Lower leg skin (tissue), 4 donors: ENCODE results near the gene HSD17B10. TPM values are rescaled to one million over a fixed set of nuclear protein-coding genes. Genes with fewer than 3 reads are reported as not detected.
"Not testable (repeated sequence)": the region's sequence is repeated elsewhere in the genome, so short reads cannot be mapped to it uniquely, and the experiment has no call there.

ENCODE experiments used
- DNase-seq, 2 donors: peaks; one replicate each; pipeline ENCODE4 v3.0.0-alpha.2; 2019; ENCODE audit warnings: low spot score in 2 of 2
- H3K4me3 ChIP-seq: fragments of 200-600 bp; sonication (generic); 2 replicates; pipeline ENCODE4 v1.5.1; 2017; ENCODE audit warnings: mild to moderate bottlenecking, low read depth; ENCODE audit not compliant: poor library complexity, severe bottlenecking
- CTCF ChIP-seq, 3 donors: fragments of 450-650 bp; IDR thresholded peaks; one replicate each; pipeline ENCODE4 v1.5.1; 2016; ENCODE audit warnings: antibody characterized with exemption in 3 of 3, mild to moderate bottlenecking in 3 of 3, moderate library complexity in 2 of 3
- POLR2A ChIP-seq, 2 donors: fragments of 450-650 bp; IDR thresholded peaks; one replicate each; pipeline ENCODE4 v1.6.1; 2016 to 2017; ENCODE audit warnings: antibody characterized with exemption in 2 of 2, mild to moderate bottlenecking in 1 of 2, moderate library complexity in 1 of 2
- WGBS, 2 donors: methylation state at CpG; one replicate each; pipeline ENCODE4 v1.1.5; 2018; 5-methylcytosine and 5-hydroxymethylcytosine counted together
- intact Hi-C: fragments of 100-400 bp; cut with DNase I; formaldehyde crosslinking; loops from one replicate; pipeline ENCODE4 v1.15.0; 2023; ENCODE audit warnings: low total_unique reads
- total RNA-seq, 4 donors: library from RNA; depleted of rRNA; stranded (reverse); fragments of >200 nt; gene quantifications; one replicate each; pipeline ENCODE4 v1.1.0, GENCODE V29; 2016

HSD17B10 gene
- total RNA-seq, 4 donors from 2014 or later, result 61.2 to 109 (median 83.3) TPM

GRCh38 chrX:53421772-53422085, 12.4 kb downstream of the HSD17B10 start:
- H3K4me3 ChIP-seq, result peak overlapping the region; percentile 43
- no peak for TF ChIP-seq CTCF (IDR thresholded peaks at IDR 0.05)
- no peak for TF ChIP-seq POLR2A (IDR thresholded peaks at IDR 0.05)
- DNase-seq, result no peak
- WGBS, 2 donors, result 1 to 3% methylated on average over 15 of the region's 15 CpGs
- intact Hi-C loops, result no loop called here

- WGBS, 2 donors, result 10 to 39% methylated on average over 2 of the region's 2 CpGs
- intact Hi-C loops, result no loop called here
- no peak for DNase-seq
- H3K4me3 ChIP-seq, result no peak overlapping the region
- TF ChIP-seq CTCF (IDR thresholded peaks at IDR 0.05), result no peak
- TF ChIP-seq POLR2A (IDR thresholded peaks at IDR 0.05), result no peak
Observed at GRCh38 chrX:53421125-53421524, 13.0 kb downstream of the HSD17B10 start.

GRCh38 chrX:53420351-53420750, 13.8 kb downstream of the HSD17B10 start:
- 80 to 98% methylated on average over 1 to 3 of the region's 3 CpGs for WGBS, 2 donors
- intact Hi-C loops, DNase-seq, H3K4me3 ChIP-seq: not testable (repeated sequence)

GRCh38 chrX:53412446-53412845, 21.7 kb downstream of the HSD17B10 start:
- H3K4me3 ChIP-seq, result no peak overlapping the region
- TF ChIP-seq CTCF (IDR thresholded peaks at IDR 0.05) (no peak), POLR2A (IDR thresholded peaks at IDR 0.05) (no peak)
- WGBS, 2 donors, result 93 to 97% methylated on average over 2 of the region's 2 CpGs
- no peak for DNase-seq
- intact Hi-C loops, result no loop called here

- H3K4me3 ChIP-seq, result no peak overlapping the region
- DNase-seq, result peak in 1 of 2 donors; percentile 60
- no peak for TF ChIP-seq CTCF (IDR thresholded peaks at IDR 0.05)
- TF ChIP-seq POLR2A (IDR thresholded peaks at IDR 0.05), result no peak
- 83 to 86% methylated on average over 10 of the region's 10 CpGs for WGBS, 2 donors
- intact Hi-C loops, result no loop called here
Observed at GRCh38 chrX:53403535-53403934, 30.6 kb downstream of the HSD17B10 start.

- DNase-seq, result no peak
- TF ChIP-seq POLR2A (IDR thresholded peaks at IDR 0.05) (no peak), CTCF (IDR thresholded peaks at IDR 0.05) (no peak)
- H3K4me3 ChIP-seq, result no peak overlapping the region
- WGBS, 2 donors, result 87 to 100% methylated on average over 1 of the region's 1 CpG
- intact Hi-C loops, result no loop called here
Observed at GRCh38 chrX:53398216-53398615, 36.0 kb downstream of the HSD17B10 start.
